Stomach (tissue), 4 donors: ENCODE data around the gene STRIP2.

ENCODE experiments used
- EP300 ChIP-seq: sonication (generic); formaldehyde crosslinking; IDR thresholded peaks from one replicate; pipeline ENCODE4 v1.6.1; 2017; ENCODE audit warnings: antibody characterized with exemption
- POLR2A ChIP-seq, 4 donors: fragments of 450-650 bp; IDR thresholded peaks; one replicate each; pipeline ENCODE4 v1.6.1; 2016; ENCODE audit warnings: antibody characterized with exemption in 4 of 4, control low read depth in 2 of 4, mild to moderate bottlenecking in 1 of 4, moderate library complexity in 1 of 4
- POLR2AphosphoS5 ChIP-seq, 3 donors: sonication (generic); formaldehyde crosslinking; IDR thresholded peaks; one replicate each; pipeline ENCODE4 v1.6.1; 2016; ENCODE audit warnings: antibody characterized with exemption in 3 of 3
- TF ChIP-seq, protein P1 (sequence below), 7 experiments: fragments of 450-650 bp in 4 of 7; fragments of 200-600 bp in 3 of 7; sonication (generic) in 3 of 7; IDR thresholded peaks; one replicate each; pipeline ENCODE4 v1.5.1; 2016 to 2019; ENCODE audit warnings: antibody characterized with exemption in 7 of 7, control low read depth in 2 of 7, mild to moderate bottlenecking in 1 of 7

DNA sequence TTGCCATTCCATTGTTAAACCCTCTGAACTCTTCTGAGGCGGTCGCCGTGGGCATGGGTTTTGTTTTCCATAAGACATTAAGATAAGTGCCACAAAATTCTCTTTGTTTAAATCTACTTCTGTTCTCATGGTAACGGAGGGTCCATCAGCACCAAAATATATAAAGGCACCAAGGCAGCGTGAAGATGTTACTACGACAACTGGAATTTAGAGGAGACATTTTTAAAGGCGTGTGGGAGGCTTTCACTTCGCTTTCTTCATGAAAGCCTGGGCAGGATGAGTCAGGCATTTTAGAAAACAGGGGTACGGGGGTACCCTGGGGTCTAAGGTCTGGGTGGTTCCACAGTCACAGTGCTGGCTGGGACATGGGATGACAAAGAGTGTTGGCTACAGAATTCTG is 102.1 kb downstream of the STRIP2 start:
- TF ChIP-seq POLR2AphosphoS5 (IDR thresholded peaks at IDR 0.05): no peak
- TF ChIP-seq, protein P1, sequence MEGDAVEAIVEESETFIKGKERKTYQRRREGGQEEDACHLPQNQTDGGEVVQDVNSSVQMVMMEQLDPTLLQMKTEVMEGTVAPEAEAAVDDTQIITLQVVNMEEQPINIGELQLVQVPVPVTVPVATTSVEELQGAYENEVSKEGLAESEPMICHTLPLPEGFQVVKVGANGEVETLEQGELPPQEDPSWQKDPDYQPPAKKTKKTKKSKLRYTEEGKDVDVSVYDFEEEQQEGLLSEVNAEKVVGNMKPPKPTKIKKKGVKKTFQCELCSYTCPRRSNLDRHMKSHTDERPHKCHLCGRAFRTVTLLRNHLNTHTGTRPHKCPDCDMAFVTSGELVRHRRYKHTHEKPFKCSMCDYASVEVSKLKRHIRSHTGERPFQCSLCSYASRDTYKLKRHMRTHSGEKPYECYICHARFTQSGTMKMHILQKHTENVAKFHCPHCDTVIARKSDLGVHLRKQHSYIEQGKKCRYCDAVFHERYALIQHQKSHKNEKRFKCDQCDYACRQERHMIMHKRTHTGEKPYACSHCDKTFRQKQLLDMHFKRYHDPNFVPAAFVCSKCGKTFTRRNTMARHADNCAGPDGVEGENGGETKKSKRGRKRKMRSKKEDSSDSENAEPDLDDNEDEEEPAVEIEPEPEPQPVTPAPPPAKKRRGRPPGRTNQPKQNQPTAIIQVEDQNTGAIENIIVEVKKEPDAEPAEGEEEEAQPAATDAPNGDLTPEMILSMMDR (IDR thresholded peaks at IDR 0.05): no peak
- no peak for TF ChIP-seq POLR2A (IDR thresholded peaks at IDR 0.05)
- TF ChIP-seq EP300: no peak
